Nephron progenitor cell (in vitro differentiated cells): ENCODE data around the gene RELT.

ENCODE experiments used
- DNase-seq: peaks from one replicate; pipeline ENCODE4 v3.0.0; 2021
- H3K27ac Mint-ChIP-seq: 2 replicates; pipeline ENCODE4 v1.8.0; 2021; ENCODE audit warnings: mild to moderate bottlenecking, moderate library complexity, mixed read lengths
- H3K27me3 Mint-ChIP-seq: 2 replicates; pipeline ENCODE4 v1.8.0; 2021; ENCODE audit warnings: mild to moderate bottlenecking, low read depth, mixed read lengths; ENCODE audit not compliant: poor library complexity
- H3K36me3 Mint-ChIP-seq: 2 replicates; pipeline ENCODE4 v1.8.0; 2021; ENCODE audit warnings: low read depth, mixed read lengths
- H3K4me1 Mint-ChIP-seq: 2 replicates; pipeline ENCODE4 v1.8.0; 2021; ENCODE audit warnings: mixed read lengths
- H3K4me3 Mint-ChIP-seq: 2 replicates; pipeline ENCODE4 v1.8.0; 2021; ENCODE audit warnings: mild to moderate bottlenecking, moderate library complexity, mixed read lengths
- H3K9me3 Mint-ChIP-seq: 2 replicates; pipeline ENCODE4 v1.8.0; 2021; ENCODE audit warnings: mild to moderate bottlenecking, moderate library complexity, mixed read lengths
- CTCF ChIP-seq: fragments of 200-600 bp; sonication (generic); IDR thresholded peaks from 2 replicates; pipeline ENCODE4 v1.5.0; 2021; ENCODE audit warnings: antibody characterized with exemption

RELT gene

GRCh38 chr11:73380897-73381410 is 4.8 kb downstream of the RELT start:
- no peak for TF ChIP-seq CTCF
- Mint-ChIP-seq H3K9me3 (no peaks in the 10 kb centered on the region), H3K36me3 (no peaks in the 10 kb centered on the region), H3K27ac (peak overlapping the region; percentile 87), H3K4me1 (peaks cover 80% of the 10 kb centered on the region), H3K27me3 (peaks cover 9% of the 10 kb centered on the region), H3K4me3 (no peak overlapping the region)
- no peak for DNase-seq

- Mint-ChIP-seq H3K4me1 (peaks cover 87% of the 10 kb centered on the region), H3K27me3 (peaks cover 9% of the 10 kb centered on the region)
- DNase-seq, result no peak
Measured at GRCh38 chr11:73381589-73381988, 5.4 kb downstream of the RELT start.

GRCh38 chr11:73382183-73382582 is 6.0 kb downstream of the RELT start:
- peaks cover 88% of the 10 kb centered on the region for H3K4me1 Mint-ChIP-seq
- H3K4me3 Mint-ChIP-seq, result no peak overlapping the region
- no peaks in the 10 kb centered on the region for H3K36me3 Mint-ChIP-seq
- no peak for TF ChIP-seq CTCF
- H3K9me3 Mint-ChIP-seq, result no peaks in the 10 kb centered on the region
- DNase-seq, result no peak
- H3K27ac Mint-ChIP-seq, result no peak overlapping the region
- H3K27me3 Mint-ChIP-seq, result peaks cover 5% of the 10 kb centered on the region

More at GRCh38 chr11:73381589-73381988, 5.4 kb downstream of the RELT start:
- H3K27ac Mint-ChIP-seq, result no peak overlapping the region
- H3K4me3 Mint-ChIP-seq, result no peak overlapping the region
- TF ChIP-seq CTCF, result no peak
- H3K36me3 Mint-ChIP-seq, result no peaks in the 10 kb centered on the region
- no peaks in the 10 kb centered on the region for H3K9me3 Mint-ChIP-seq

GRCh38 chr11:73382747-73383146 is 6.5 kb downstream of the RELT start:
- H3K27me3 Mint-ChIP-seq, result peaks cover 3% of the 10 kb centered on the region
- DNase-seq, result no peak
- H3K27ac Mint-ChIP-seq, result peak overlapping the region; percentile 29

GRCh38 chr11:73383249-73384124 is 7.3 kb downstream of the RELT start:
- no peak for TF ChIP-seq CTCF
- no peak overlapping the region for H3K4me3 Mint-ChIP-seq
- DNase-seq, result no peak
- H3K27me3 Mint-ChIP-seq, result no peaks in the 10 kb centered on the region
- H3K4me1 Mint-ChIP-seq, result peaks cover 88% of the 10 kb centered on the region
- no peak overlapping the region for H3K27ac Mint-ChIP-seq
- H3K36me3 Mint-ChIP-seq, result no peaks in the 10 kb centered on the region
- H3K9me3 Mint-ChIP-seq, result no peaks in the 10 kb centered on the region

More at GRCh38 chr11:73382747-73383146, 6.5 kb downstream of the RELT start:
- no peak for TF ChIP-seq CTCF
- Mint-ChIP-seq H3K4me1 (peaks cover 88% of the 10 kb centered on the region), H3K4me3 (no peak overlapping the region), H3K36me3 (no peaks in the 10 kb centered on the region), H3K9me3 (no peaks in the 10 kb centered on the region)

- Mint-ChIP-seq H3K9me3 (no peaks in the 10 kb centered on the region), H3K27me3 (no peaks in the 10 kb centered on the region), H3K4me3 (no peak overlapping the region), H3K27ac (no peak overlapping the region), H3K36me3 (no peaks in the 10 kb centered on the region), H3K4me1 (peaks cover 86% of the 10 kb centered on the region)
- no peak for TF ChIP-seq CTCF
- no peak for DNase-seq
Measured at GRCh38 chr11:73384125-73384441, 7.9 kb downstream of the RELT start.
